Liver (tissue), 9 donors: ENCODE results near the gene PAX5. TPM values are rescaled to one million over a fixed set of nuclear protein-coding genes. Genes with fewer than 3 reads are reported as not detected.
A peak's percentile ranks its signal among the peaks of the same experiment; 100 is the strongest.

Experiments
- DNase-seq: peaks from one replicate; pipeline ENCODE4 v3.0.0-alpha.2; 2017; ENCODE audit warnings: low spot score
- H3K27ac ChIP-seq, 2 donors: one replicate each; pipeline ENCODE4 v1.7.0; 2013; ENCODE audit warnings: inconsistent platforms in 2 of 2, low read length in 2 of 2, control low read depth in 1 of 2, low read depth in 1 of 2, mild to moderate bottlenecking in 1 of 2
- H3K27me3 ChIP-seq, 4 donors: one replicate each; pipeline versions ENCODE4 v1.6.1 to v1.7.0; 2013; ENCODE audit warnings: low read length in 3 of 4, inconsistent platforms in 1 of 4, mild to moderate bottlenecking in 1 of 4, moderate library complexity in 1 of 4; ENCODE audit not compliant: control insufficient read depth in 4 of 4, insufficient read depth in 4 of 4
- H3K36me3 ChIP-seq, 4 donors: one replicate each; pipeline versions ENCODE4 v1.6.1 to v1.7.0; 2013; ENCODE audit warnings: low read length in 3 of 4, mild to moderate bottlenecking in 3 of 4, low read depth in 1 of 4, moderate library complexity in 1 of 4; ENCODE audit not compliant: control insufficient read depth in 4 of 4, insufficient read depth in 3 of 4
- H3K4me1 ChIP-seq, 4 donors: one replicate each; pipeline versions ENCODE4 v1.6.1 to v1.7.0; 2013; ENCODE audit warnings: low read length in 3 of 4, mild to moderate bottlenecking in 3 of 4, moderate library complexity in 1 of 4; ENCODE audit not compliant: control insufficient read depth in 4 of 4, insufficient read depth in 4 of 4
- H3K4me3 ChIP-seq, 3 donors: one replicate each; pipeline versions ENCODE4 v1.6.1 to v1.7.0; 2013; ENCODE audit warnings: low read length in 3 of 3, control low read depth in 1 of 3, low read depth in 1 of 3, mild to moderate bottlenecking in 1 of 3
- H3K9ac ChIP-seq, 2 donors: one replicate each; pipeline ENCODE4 v1.7.0; 2013; ENCODE audit warnings: low read length in 2 of 2, mild to moderate bottlenecking in 2 of 2, moderate library complexity in 2 of 2, control low read depth in 1 of 2, low read depth in 1 of 2
- H3K9me3 ChIP-seq, 4 donors: one replicate each; pipeline versions ENCODE4 v1.6.1 to v1.7.0; 2013; ENCODE audit warnings: low read length in 3 of 4; ENCODE audit not compliant: control insufficient read depth in 4 of 4
- ATF3 ChIP-seq: IDR thresholded peaks from 2 replicates; pipeline ENCODE4 v1.6.1; 2016; ENCODE audit warnings: antibody characterized with exemption
- CTCF ChIP-seq: fragments of 150-350 bp; IDR thresholded peaks from 2 replicates; pipeline ENCODE4 v1.5.1; 2017; ENCODE audit warnings: improper control_type of control experiment, low read depth, low read length; ENCODE audit not compliant: missing input control
- EGR1 ChIP-seq, 2 donors: IDR thresholded peaks; 2 replicates each; pipeline ENCODE4 v1.6.1; 2016 to 2018; ENCODE audit warnings: antibody characterized with exemption in 2 of 2, low read depth in 2 of 2
- FOXA1 ChIP-seq: IDR thresholded peaks from 2 replicates; pipeline ENCODE4 v1.6.1; 2016; ENCODE audit warnings: antibody characterized with exemption
- FOXA2 ChIP-seq: IDR thresholded peaks from 2 replicates; pipeline ENCODE4 v1.6.1; 2016; ENCODE audit warnings: antibody characterized with exemption
- GABPA ChIP-seq, 2 donors: IDR thresholded peaks in 1 of 2; conservative IDR thresholded peaks in 1 of 2; 2 replicates each; pipeline ENCODE4 v1.6.1; 2016; ENCODE audit warnings: antibody characterized with exemption in 2 of 2, mild to moderate bottlenecking in 1 of 2, moderate library complexity in 1 of 2
- HNF4A ChIP-seq, 2 donors: conservative IDR thresholded peaks; 2 replicates each; pipeline ENCODE4 v1.6.1; 2016; ENCODE audit warnings: antibody characterized with exemption in 2 of 2, mild to moderate bottlenecking in 2 of 2
- HNF4G ChIP-seq: IDR thresholded peaks from 2 replicates; pipeline ENCODE4 v1.6.1; 2016; ENCODE audit warnings: antibody characterized with exemption
- JUND ChIP-seq, 2 donors: IDR thresholded peaks; 2 replicates each; pipeline ENCODE4 v1.6.1; 2016; ENCODE audit warnings: antibody characterized with exemption in 2 of 2
- MAX ChIP-seq: IDR thresholded peaks from 2 replicates; pipeline ENCODE4 v1.6.1; 2016; ENCODE audit warnings: antibody characterized with exemption
- NR2F2 ChIP-seq: IDR thresholded peaks from 2 replicates; pipeline ENCODE4 v1.6.1; 2016; ENCODE audit warnings: antibody characterized with exemption
- RAD21 ChIP-seq, 2 donors: IDR thresholded peaks; 2 replicates each; pipeline ENCODE4 v1.6.1; 2016; ENCODE audit warnings: antibody characterized with exemption in 2 of 2, mild to moderate bottlenecking in 2 of 2
- REST ChIP-seq: IDR thresholded peaks from 2 replicates; pipeline ENCODE4 v1.6.1; 2016; ENCODE audit warnings: antibody characterized with exemption, mild to moderate bottlenecking
- RXRA ChIP-seq, 2 donors: IDR thresholded peaks; 2 replicates each; pipeline ENCODE4 v1.6.1; 2017 to 2018; ENCODE audit warnings: antibody characterized with exemption in 2 of 2, mild to moderate bottlenecking in 1 of 2
- SP1 ChIP-seq: IDR thresholded peaks from 2 replicates; pipeline ENCODE4 v1.6.1; 2018; ENCODE audit warnings: antibody characterized with exemption, mild to moderate bottlenecking
- TAF1 ChIP-seq: conservative IDR thresholded peaks from 2 replicates; pipeline ENCODE4 v1.6.1; 2016; ENCODE audit warnings: antibody characterized with exemption, mild to moderate bottlenecking
- YY1 ChIP-seq: IDR thresholded peaks from 2 replicates; pipeline ENCODE4 v1.6.1; 2016; ENCODE audit warnings: antibody characterized with exemption, mild to moderate bottlenecking
- ZBTB33 ChIP-seq: IDR thresholded peaks from 2 replicates; pipeline ENCODE4 v1.6.1; 2016; ENCODE audit warnings: antibody characterized with exemption
- WGBS: extraction: QIAGEN DNeasy Blood & Tissue Kit; methylation state at CpG from one replicate; pipeline ENCODE4 v1.1.7; 2013; 5-methylcytosine and 5-hydroxymethylcytosine counted together
- polyA plus RNA-seq, 2 donors: library from polyadenylated mRNA; stranded (reverse) in 1 of 2; unstranded in 1 of 2; fragments of 200-250 nt in 1 of 2; fragments of >200 nt in 1 of 2; fragmentation: Nextera tagmentation in 1 of 2; extraction: Ambion mirVana in 1 of 2; gene quantifications; one replicate each; pipeline versions ENCODE4 v1.2.1 to v1.2.3, GENCODE V29; 2013 to 2015
- total RNA-seq, 2 donors: library from RNA; depleted of rRNA; stranded (reverse); fragments of >200 nt; gene quantifications; one replicate each; pipeline ENCODE4 v1.2.3, GENCODE V29; 2014
- donor health status: healthy.
- donor health status: healthy.
- donor health status: healthy.
- donor health status: healthy.
- donor health status: healthy.

The PAX5 gene
- total and polyA plus RNA-seq, 4 donors = 0.05 to 2.7 (median 0.11) TPM

- DNase-seq = no peak
- no peak for TF ChIP-seq FOXA2
- no peak for TF ChIP-seq HNF4A (conservative IDR thresholded peaks at IDR 0.05)
- no peak for TF ChIP-seq FOXA1
- TF ChIP-seq TAF1 = no peak
- no peak for TF ChIP-seq YY1
- TF ChIP-seq MAX = no peak
- no peak for TF ChIP-seq NR2F2
- no peak for TF ChIP-seq EGR1 (IDR thresholded peaks at IDR 0.05; ENCODE audit: low read depth in 2 of 2)
- no peak for TF ChIP-seq GABPA (IDR thresholded peaks at IDR 0.05 in 1 of 2, conservative IDR thresholded peaks at IDR 0.05 in 1 of 2)
- no peak for TF ChIP-seq ATF3
- TF ChIP-seq HNF4G = no peak
- TF ChIP-seq RAD21 (IDR thresholded peaks at IDR 0.05) = no peak
- TF ChIP-seq JUND (IDR thresholded peaks at IDR 0.05) = no peak
- no peak for TF ChIP-seq ZBTB33
- H3K9ac ChIP-seq = no peak overlapping the region
- no peak overlapping the region for H3K27ac ChIP-seq
- peaks cover 0 to 3% (median under 1%) of the 10 kb centered on the region in 4 donors for H3K9me3 ChIP-seq
- H3K4me3 ChIP-seq = peak overlapping the region in 1 of 3 donors; percentile 39
- WGBS = 7% methylated on average over 36 of the region's 36 CpGs
- no peaks in the 10 kb centered on the region for H3K36me3 ChIP-seq
- H3K4me1 ChIP-seq = peaks cover 16 to 42% (median 32%) of the 10 kb centered on the region in 4 donors
- peaks cover 7 to 57% (median 20%) of the 10 kb centered on the region in 4 donors for H3K27me3 ChIP-seq
Observed at GRCh38 chr9:37025071-37025822, 8.8 kb downstream of the PAX5 start.

- no peaks in the 10 kb centered on the region for H3K36me3 ChIP-seq
- H3K4me3 ChIP-seq = no peak overlapping the region
- no peak for DNase-seq
- no peaks in the 10 kb centered on the region for H3K9me3 ChIP-seq
- H3K9ac ChIP-seq = no peak overlapping the region
- H3K4me1 ChIP-seq = no peaks in the 10 kb centered on the region
- peaks cover 0 to 15% (median 6%) of the 10 kb centered on the region in 4 donors for H3K27me3 ChIP-seq
- 88% methylated on average over 8 of the region's 8 CpGs for WGBS
- H3K27ac ChIP-seq = no peak overlapping the region
- TF ChIP-seq YY1 (no peak), GABPA (IDR thresholded peaks at IDR 0.05 in 1 of 2, conservative IDR thresholded peaks at IDR 0.05 in 1 of 2) (no peak), REST (no peak), JUND (IDR thresholded peaks at IDR 0.05) (no peak), FOXA1 (no peak), SP1 (no peak), HNF4G (no peak), RXRA (IDR thresholded peaks at IDR 0.05) (no peak), TAF1 (no peak), CTCF (no peak), MAX (no peak), HNF4A (conservative IDR thresholded peaks at IDR 0.05) (no peak)
Observed at GRCh38 chr9:37017546-37017945, 16.5 kb downstream of the PAX5 start.
